K562 (cell line): ENCODE results near the gene TMEM69. TPM values are rescaled to one million over a fixed set of nuclear protein-coding genes. Genes with fewer than 3 reads are reported as not detected.
"Not testable (repeated sequence)": the region's sequence is repeated elsewhere in the genome, so short reads cannot be mapped to it uniquely, and the experiment has no call there.

Source experiments
- ATAC-seq: fragments of 200-7000 bp; cut with Tn5 transposase; 3 replicates; pipeline ENCODE4 v1.9.1; 2020; ENCODE audit warnings: moderate library complexity
- BruUV-seq: library from RNA; stranded (reverse); fragments of 400-500 nt; replicated peaks from 2 replicates; lab custom pipeline; 2021; lab: Mats Ljungman, UMichigan
- CTCF ChIA-PET: fragments of 300-600 bp; formaldehyde crosslinking; extraction: SDS; loops from one replicate; lab custom pipeline; 2021; ENCODE audit warnings: low intra/inter-chr PET ratio; lab: Yijun Ruan, JAX
- POLR2A ChIA-PET: fragments of 300-600, 350-650 bp; sonication (Branson Sonifier 250); formaldehyde crosslinking; extraction: SDS; loops from one replicate; lab custom pipeline; 2021; ENCODE audit warnings: antibody characterized with exemption, inconsistent platforms; lab: Yijun Ruan, JAX
- DNase-seq, 4 experiments: peaks; one replicate each; pipeline versions ENCODE4 v3.0.0 to v3.0.0-alpha.2; 2011 to 2018; ENCODE audit warnings: low spot score in 3 of 4, mixed read lengths in 3 of 4; ENCODE audit errors: extremely low read depth in 1 of 4
- FAIRE-seq: peaks from 2 replicates; lab custom pipeline; 2011; peaks lifted over from hg19 to GRCh38; lab: Jason Lieb, UNC
- H2AFZ ChIP-seq: 2 replicates; pipeline ENCODE4 v1.6.0; 2011; ENCODE audit warnings: low read depth, low read length, control low read depth, inconsistent platforms
- H3K27ac ChIP-seq: fragments of 200-600 bp; 3 replicates; pipeline ENCODE4 v1.8.0; 2011; ENCODE audit warnings: low read depth, mild to moderate bottlenecking, control low read depth, inconsistent platforms, low read length, moderate library complexity, mixed read lengths; ENCODE audit errors: extremely low read depth
- H3K27me3 ChIP-seq, 2 experiments: fragments of 300-600 bp in 1 of 2; 2 replicates in 1 of 2; 3 replicates in 1 of 2; pipeline versions ENCODE4 v1.6.0 to v1.8.0; 2011; ENCODE audit warnings: inconsistent platforms in 2 of 2, low read length in 2 of 2, mild to moderate bottlenecking in 1 of 2, mixed read lengths in 1 of 2, moderate library complexity in 1 of 2; ENCODE audit not compliant: control insufficient read depth in 2 of 2, insufficient read depth in 2 of 2
- H3K36me3 ChIP-seq: fragments of 300-600 bp; 3 replicates; pipeline ENCODE4 v1.8.0; 2011; ENCODE audit warnings: mild to moderate bottlenecking, low read length, inconsistent platforms; ENCODE audit not compliant: control insufficient read depth, insufficient read depth
- H3K4me1 ChIP-seq, 2 experiments: fragments of 200-600 bp in 1 of 2; replicated peaks in 1 of 2; 2 replicates in 1 of 2; 3 replicates in 1 of 2; pipeline versions ENCODE4 v1.5.1 to v1.8.0; 2011; ENCODE audit warnings: inconsistent platforms in 2 of 2, low read length in 2 of 2, mild to moderate bottlenecking in 1 of 2, mixed read lengths in 1 of 2, moderate library complexity in 1 of 2; ENCODE audit not compliant: control insufficient read depth in 2 of 2, insufficient read depth in 2 of 2
- H3K4me2 ChIP-seq: 2 replicates; pipeline ENCODE4 v1.6.1; 2011; ENCODE audit warnings: low read length, control low read depth, inconsistent platforms, mixed read lengths; ENCODE audit not compliant: insufficient read depth
- H3K4me3 ChIP-seq: fragments of 200-600 bp; sonication (generic), shearing (Covaris generic); 2 replicates; pipeline ENCODE4 v1.5.1; 2016; ENCODE audit warnings: control low read depth, inconsistent platforms
- H3K79me2 ChIP-seq: fragments of 200-600 bp; 3 replicates; pipeline ENCODE4 v1.8.0; 2011; ENCODE audit warnings: low read length, inconsistent platforms; ENCODE audit not compliant: control insufficient read depth, insufficient read depth
- H3K9ac ChIP-seq, 2 experiments: 2 replicates each; pipeline versions ENCODE4 v1.6.0 to v1.6.1; 2011; ENCODE audit warnings: low read depth in 2 of 2, low read length in 2 of 2, control low read depth in 1 of 2, inconsistent platforms in 1 of 2, mild to moderate bottlenecking in 1 of 2, mixed read lengths in 1 of 2; ENCODE audit not compliant: insufficient read depth in 1 of 2
- H3K9me1 ChIP-seq: one replicate; pipeline ENCODE4 v1.6.0; 2011; ENCODE audit warnings: inconsistent platforms, mild to moderate bottlenecking, low read length, moderate library complexity; ENCODE audit not compliant: control insufficient read depth, insufficient read depth
- H3K9me3 ChIP-seq: replicated peaks from 2 replicates; pipeline ENCODE4 v1.5.1; 2011; ENCODE audit warnings: low read depth, low read length, inconsistent platforms; ENCODE audit not compliant: control insufficient read depth, insufficient read depth
- H4K20me1 ChIP-seq: replicated peaks from 2 replicates; pipeline ENCODE4 v1.6.1; 2011; ENCODE audit warnings: low read length, inconsistent platforms, mixed read lengths; ENCODE audit not compliant: control insufficient read depth, insufficient read depth
- FOXJ2 ChIP-seq: fragments of 200-800 bp; sonication (Bioruptor generic); IDR thresholded peaks from 2 replicates; pipeline ENCODE4 v1.6.1; 2016; ENCODE audit warnings: missing genetic modification characterization, missing compliant biosample characterization
- HEY1 ChIP-seq: fragments of 250-450 bp; sonication (Bioruptor Pico); IDR thresholded peaks from 2 replicates; pipeline ENCODE4 v1.5.0; 2020; ENCODE audit warnings: mild to moderate bottlenecking, moderate library complexity, borderline replicate concordance
- KLF6 ChIP-seq: fragments of 250-450 bp; sonication (Bioruptor Pico); IDR thresholded peaks from 2 replicates; pipeline ENCODE4 v1.4.0; 2020; ENCODE audit warnings: mild to moderate bottlenecking, moderate library complexity, borderline replicate concordance
- MYC ChIP-seq, 2 experiments: fragments of 250-450 bp in 1 of 2; sonication (Bioruptor Pico) in 1 of 2; IDR thresholded peaks; 2 replicates each; pipeline versions ENCODE4 v1.5.1 to v1.6.1; 2012 to 2021; ENCODE audit warnings: low read depth in 2 of 2, borderline replicate concordance in 1 of 2, improper control_type of control experiment in 1 of 2, low read length in 1 of 2, mild to moderate bottlenecking in 1 of 2, moderate library complexity in 1 of 2
- POLR3G ChIP-seq: IDR thresholded peaks from 2 replicates; pipeline ENCODE4 v1.6.1; 2011; ENCODE audit not compliant: insufficient read length, insufficient replicate concordance; ENCODE audit errors: extremely low read depth
- RBM14 ChIP-seq: fragments of 200-400 bp; formaldehyde crosslinking; IDR thresholded peaks from 2 replicates; pipeline ENCODE4 v1.6.1; 2018; ENCODE audit warnings: low read depth, mild to moderate bottlenecking, low read length, moderate library complexity, borderline replicate concordance; ENCODE audit not compliant: insufficient read depth
- TSC22D4 ChIP-seq: fragments of 450-650 bp; IDR thresholded peaks from 2 replicates; pipeline ENCODE4 v1.6.1; 2016; ENCODE audit warnings: missing genetic modification characterization, missing biosample characterization, control low read depth
- WGBS: fragments of 100-300 bp; shearing (Covaris generic); methylation state at CpG from one replicate; pipeline ENCODE4 v1.1.6; 2016; ENCODE audit warnings: low coverage, mixed read lengths; ENCODE audit not compliant: insufficient coverage; ENCODE audit errors: missing lambda C conversion rate; 5-methylcytosine and 5-hydroxymethylcytosine counted together
- in situ Hi-C: fragments of 300-500 bp; cut with MboI; formaldehyde crosslinking; loops from 4 replicates; pipeline ENCODE4 v1.15.0; 2018; ENCODE audit warnings: inconsistent platforms, mixed read lengths
- intact Hi-C: fragments of 100-400 bp; cut with micrococcal nuclease; formaldehyde crosslinking; loops from 2 replicates; pipeline ENCODE4 v1.14.2; 2022
- polyA plus RNA-seq, 8 experiments: library from polyadenylated mRNA; depleted of rRNA in 4 of 8; stranded (reverse) in 5 of 8; unstranded in 3 of 8; fragments of >200 nt; fragmentation: Nextera tagmentation in 2 of 8; fragmentation: Illumina TruSeq in 1 of 8; extraction: Ambion mirVana in 2 of 8; extraction: Trizol in 1 of 8; gene quantifications; 2 replicates each; pipeline versions ENCODE4 v1.2.1 to v1.2.3, GENCODE V29; 2011 to 2014; ENCODE audit warnings: inconsistent platforms in 1 of 8, missing spikeins in 1 of 8
- total RNA-seq, 7 experiments: library from RNA; depleted of rRNA in 6 of 7; stranded (reverse); fragments of >200 nt in 6 of 7; fragmentation: Illumina TruSeq in 2 of 7; extraction: Trizol in 2 of 7; gene quantifications; 2 replicates each; pipeline versions ENCODE4 v1.2.1 to v1.2.3, GENCODE V29; 2011 to 2021; ENCODE audit warnings: low replicate concordance in 1 of 7
- TF ChIP-seq, protein P1 (sequence below): fragments of 450-650 bp; IDR thresholded peaks from 2 replicates; pipeline ENCODE4 v1.6.1; 2017; ENCODE audit warnings: antibody characterized with exemption
- TF ChIP-seq, protein P2 (sequence below): fragments of 450-650 bp; IDR thresholded peaks from 2 replicates; pipeline ENCODE4 v1.6.1; 2016; ENCODE audit warnings: antibody characterized with exemption
- TF ChIP-seq, protein P3 (sequence below), 2 experiments: fragments of 150-350 bp in 1 of 2; IDR thresholded peaks; 2 replicates each; pipeline ENCODE4 v1.6.1; 2012 to 2016; ENCODE audit warnings: low read depth in 2 of 2, low read length in 2 of 2, mild to moderate bottlenecking in 1 of 2, moderate library complexity in 1 of 2

TMEM69 gene
- total and polyA plus RNA-seq, 9 of the 15 experiments (the other 6 are each of a cell fraction or from before 2014, with no cell fraction given), result 47.3 to 248 (median 103) TPM

DNA sequence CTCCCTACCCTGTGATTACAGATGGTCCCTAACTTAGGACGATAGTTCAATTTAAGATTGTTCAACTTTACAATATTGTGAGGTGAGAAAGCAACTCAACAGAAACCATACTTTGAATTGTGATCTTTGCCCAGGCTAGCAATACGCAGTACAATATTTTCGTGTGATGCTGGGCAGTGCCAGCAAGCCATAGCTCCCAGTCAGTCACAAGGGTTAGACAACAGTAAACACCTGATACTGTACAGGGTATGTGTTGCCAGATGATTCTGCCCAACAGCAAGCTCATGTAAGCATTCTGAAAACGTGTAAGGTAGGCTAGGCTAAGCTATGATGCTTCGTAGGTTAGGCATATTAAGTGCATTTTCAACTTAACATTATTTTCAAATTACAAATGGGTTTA, 13.5 kb upstream of the TMEM69 start (continued):
- TF ChIP-seq, protein P1, sequence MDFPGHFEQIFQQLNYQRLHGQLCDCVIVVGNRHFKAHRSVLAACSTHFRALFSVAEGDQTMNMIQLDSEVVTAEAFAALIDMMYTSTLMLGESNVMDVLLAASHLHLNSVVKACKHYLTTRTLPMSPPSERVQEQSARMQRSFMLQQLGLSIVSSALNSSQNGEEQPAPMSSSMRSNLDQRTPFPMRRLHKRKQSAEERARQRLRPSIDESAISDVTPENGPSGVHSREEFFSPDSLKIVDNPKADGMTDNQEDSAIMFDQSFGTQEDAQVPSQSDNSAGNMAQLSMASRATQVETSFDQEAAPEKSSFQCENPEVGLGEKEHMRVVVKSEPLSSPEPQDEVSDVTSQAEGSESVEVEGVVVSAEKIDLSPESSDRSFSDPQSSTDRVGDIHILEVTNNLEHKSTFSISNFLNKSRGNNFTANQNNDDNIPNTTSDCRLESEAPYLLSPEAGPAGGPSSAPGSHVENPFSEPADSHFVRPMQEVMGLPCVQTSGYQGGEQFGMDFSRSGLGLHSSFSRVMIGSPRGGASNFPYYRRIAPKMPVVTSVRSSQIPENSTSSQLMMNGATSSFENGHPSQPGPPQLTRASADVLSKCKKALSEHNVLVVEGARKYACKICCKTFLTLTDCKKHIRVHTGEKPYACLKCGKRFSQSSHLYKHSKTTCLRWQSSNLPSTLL, result no peak
- TF ChIP-seq HEY1 (CRISPR knock-in tag), result no peak
- TF ChIP-seq, protein P2, sequence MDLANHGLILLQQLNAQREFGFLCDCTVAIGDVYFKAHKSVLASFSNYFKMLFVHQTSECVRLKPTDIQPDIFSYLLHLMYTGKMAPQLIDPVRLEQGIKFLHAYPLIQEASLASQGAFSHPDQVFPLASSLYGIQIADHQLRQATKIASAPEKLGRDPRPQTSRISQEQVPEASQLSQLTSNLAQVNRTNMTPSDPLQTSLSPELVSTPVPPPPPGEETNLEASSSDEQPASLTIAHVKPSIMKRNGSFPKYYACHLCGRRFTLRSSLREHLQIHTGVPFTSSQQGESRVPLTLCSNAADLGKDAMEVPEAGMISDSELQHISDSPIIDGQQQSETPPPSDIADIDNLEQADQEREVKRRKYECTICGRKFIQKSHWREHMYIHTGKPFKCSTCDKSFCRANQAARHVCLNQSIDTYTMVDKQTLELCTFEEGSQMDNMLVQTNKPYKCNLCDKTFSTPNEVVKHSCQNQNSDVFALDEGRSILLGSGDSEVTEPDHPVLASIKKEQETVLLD, result no peak
- TF ChIP-seq RBM14, result no peak
- TF ChIP-seq FOXJ2 (tag), result no peak
- TF ChIP-seq MYC (IDR thresholded peaks at IDR 0.05; ENCODE audit: low read depth, low read length), result no peak
- TF ChIP-seq MYC (CRISPR knock-in tag; IDR thresholded peaks at IDR 0.05; ENCODE audit: borderline replicate concordance, low read depth), result no peak
- TF ChIP-seq TSC22D4, result no peak
- TF ChIP-seq POLR3G, result no peak
- TF ChIP-seq, protein P3, sequence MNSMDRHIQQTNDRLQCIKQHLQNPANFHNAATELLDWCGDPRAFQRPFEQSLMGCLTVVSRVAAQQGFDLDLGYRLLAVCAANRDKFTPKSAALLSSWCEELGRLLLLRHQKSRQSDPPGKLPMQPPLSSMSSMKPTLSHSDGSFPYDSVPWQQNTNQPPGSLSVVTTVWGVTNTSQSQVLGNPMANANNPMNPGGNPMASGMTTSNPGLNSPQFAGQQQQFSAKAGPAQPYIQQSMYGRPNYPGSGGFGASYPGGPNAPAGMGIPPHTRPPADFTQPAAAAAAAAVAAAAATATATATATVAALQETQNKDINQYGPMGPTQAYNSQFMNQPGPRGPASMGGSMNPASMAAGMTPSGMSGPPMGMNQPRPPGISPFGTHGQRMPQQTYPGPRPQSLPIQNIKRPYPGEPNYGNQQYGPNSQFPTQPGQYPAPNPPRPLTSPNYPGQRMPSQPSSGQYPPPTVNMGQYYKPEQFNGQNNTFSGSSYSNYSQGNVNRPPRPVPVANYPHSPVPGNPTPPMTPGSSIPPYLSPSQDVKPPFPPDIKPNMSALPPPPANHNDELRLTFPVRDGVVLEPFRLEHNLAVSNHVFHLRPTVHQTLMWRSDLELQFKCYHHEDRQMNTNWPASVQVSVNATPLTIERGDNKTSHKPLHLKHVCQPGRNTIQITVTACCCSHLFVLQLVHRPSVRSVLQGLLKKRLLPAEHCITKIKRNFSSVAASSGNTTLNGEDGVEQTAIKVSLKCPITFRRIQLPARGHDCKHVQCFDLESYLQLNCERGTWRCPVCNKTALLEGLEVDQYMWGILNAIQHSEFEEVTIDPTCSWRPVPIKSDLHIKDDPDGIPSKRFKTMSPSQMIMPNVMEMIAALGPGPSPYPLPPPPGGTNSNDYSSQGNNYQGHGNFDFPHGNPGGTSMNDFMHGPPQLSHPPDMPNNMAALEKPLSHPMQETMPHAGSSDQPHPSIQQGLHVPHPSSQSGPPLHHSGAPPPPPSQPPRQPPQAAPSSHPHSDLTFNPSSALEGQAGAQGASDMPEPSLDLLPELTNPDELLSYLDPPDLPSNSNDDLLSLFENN (IDR thresholded peaks at IDR 0.05; ENCODE audit: low read depth in 2 of 2, low read length in 2 of 2), result no peak
- TF ChIP-seq KLF6 (CRISPR knock-in tag), result no peak

DNA sequence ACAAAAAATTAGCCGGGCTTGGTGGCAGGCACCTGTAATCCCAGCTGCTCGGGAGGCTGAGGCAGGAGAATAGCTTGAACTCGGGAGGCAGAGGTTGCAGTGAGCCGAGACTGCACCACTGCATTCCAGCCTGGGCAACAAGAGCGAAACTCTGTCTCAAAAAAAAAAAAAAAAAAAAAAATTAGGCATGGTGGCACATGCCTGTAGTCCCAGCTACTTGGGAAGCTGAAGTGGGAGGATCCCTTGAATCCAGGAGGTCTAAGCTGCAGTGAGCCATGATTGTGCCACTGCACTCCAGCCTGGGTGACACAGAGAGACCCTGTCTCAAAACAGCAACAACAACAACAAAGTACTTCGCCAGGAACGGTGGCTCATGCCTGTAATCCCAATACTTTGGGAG, 11.4 kb upstream of the TMEM69 start:
- DNase-seq, H3K9ac ChIP-seq, intact Hi-C loops, FAIRE-seq, H3K4me3 ChIP-seq, H3K9me3 ChIP-seq, H2AFZ ChIP-seq, in situ Hi-C loops, H3K27me3 ChIP-seq, ATAC-seq, H3K27ac ChIP-seq, H3K4me2 ChIP-seq, BruUV-seq, H3K9me1 ChIP-seq: not testable (repeated sequence)
- Histone ChIP-seq H3K79me2 (peaks cover 96% of the 10 kb centered on the region), H3K4me1 (peaks cover 2 to 12% of the 10 kb centered on the region in 2 experiments), H3K36me3 (peaks cover 60% of the 10 kb centered on the region), H4K20me1 (peaks cover 41% of the 10 kb centered on the region)
- CTCF ChIA-PET, result interaction anchor here (0.5 kb wide), 1 partner anchor 503 kb away, joined by 3 read pairs; no protein-coding TSS in a partner anchor
- POLR2A ChIA-PET, result interaction anchor here (0.6 to 8.9 kb wide), 2 partner anchors 10 to 388 kb away, joined by 5 to 95 read pairs; partner anchors contain the start of gene GPBP1L1
- 83% methylated on average over 3 of the region's 7 CpGs for WGBS
